ENCODE data around the gene ELOVL1.

Gene ELOVL1

GRCh38 chr1:43358746-43359693, 8.8 kb downstream of the ELOVL1 start, which contains the start of gene CDC20:
TSS of gene CDC20 (plus strand) at chr1:43358981. CDS start at chr1:43359216, 235 bp downstream.
- TF ChIP-seq REST (IDR thresholded peaks at IDR 0.05; ENCODE audit: insufficient replicate concordance, low read depth) (no peak), POLR2AphosphoS5 (IDR thresholded peaks at IDR 0.05; ENCODE audit: low read depth) (peak; percentile 61), CTCF (IDR thresholded peaks at IDR 0.05; ENCODE audit: insufficient read depth, low read length) (no peak), GABPA (IDR thresholded peaks at IDR 0.05; ENCODE audit: low read depth) (peak; percentile 74)
- Histone ChIP-seq H3K27me3 (ENCODE audit: insufficient read depth, poor library complexity, severe bottlenecking) (no peaks in the 10 kb centered on the region), H3K27ac (replicated peaks) (peak within 1 kb of the TSS; percentile 91), H3K4me3 (replicated peaks; ENCODE audit: insufficient read depth, low read length) (peak within 1 kb of the TSS; percentile 92)
- peak; percentile 91 to 99 for DNase-seq (ENCODE audit: low read depth in 1 of 2, low spot score in 1 of 2)

GRCh38 chr1:43358121-43358745, 9.6 kb downstream of the ELOVL1 start:
- DNase-seq (ENCODE audit: low read depth in 1 of 2, low spot score in 1 of 2) = peak in 1 of 2 experiments; percentile 68
- Histone ChIP-seq H3K27me3 (ENCODE audit: insufficient read depth, poor library complexity, severe bottlenecking) (no peaks in the 10 kb centered on the region), H3K4me3 (replicated peaks; ENCODE audit: insufficient read depth, low read length) (peak overlapping the region; percentile 92), H3K27ac (replicated peaks) (peak overlapping the region; percentile 91)
- TF ChIP-seq SPI1 (IDR thresholded peaks at IDR 0.05; ENCODE audit: borderline replicate concordance, low read depth) (no peak), CTCF (IDR thresholded peaks at IDR 0.05; ENCODE audit: insufficient read depth, low read length) (peak; percentile 41), GABPA (IDR thresholded peaks at IDR 0.05; ENCODE audit: low read depth) (no peak), POLR2AphosphoS5 (IDR thresholded peaks at IDR 0.05; ENCODE audit: low read depth) (no peak), REST (IDR thresholded peaks at IDR 0.05; ENCODE audit: insufficient replicate concordance, low read depth) (peak; percentile 9)

- DNase-seq (ENCODE audit: low read depth in 1 of 2, low spot score in 1 of 2) = no peak
- Histone ChIP-seq H3K4me3 (replicated peaks; ENCODE audit: insufficient read depth, low read length) (no peak overlapping the region), H3K27ac (replicated peaks) (no peak overlapping the region), H3K27me3 (ENCODE audit: insufficient read depth, poor library complexity, severe bottlenecking) (no peaks in the 10 kb centered on the region)
- TF ChIP-seq GABPA (IDR thresholded peaks at IDR 0.05; ENCODE audit: low read depth) = no peak
- no peak for TF ChIP-seq SPI1 (IDR thresholded peaks at IDR 0.05; ENCODE audit: borderline replicate concordance, low read depth)
- TF ChIP-seq REST (IDR thresholded peaks at IDR 0.05; ENCODE audit: insufficient replicate concordance, low read depth) = no peak
- TF ChIP-seq CTCF (IDR thresholded peaks at IDR 0.05; ENCODE audit: insufficient read depth, low read length) = no peak
- TF ChIP-seq POLR2AphosphoS5 (IDR thresholded peaks at IDR 0.05; ENCODE audit: low read depth) = no peak
Observed at GRCh38 chr1:43357251-43357650, 10.6 kb downstream of the ELOVL1 start.
